Fibroblast of gingiva (primary cell): ENCODE measurements around the gene BMP10.
"Not testable (repeated sequence)": the region's sequence is repeated elsewhere in the genome, so short reads cannot be mapped to it uniquely, and the experiment has no call there.

ENCODE experiments used
- DNase-seq: peaks from one replicate; pipeline ENCODE4 v3.0.0-alpha.2; 2011; ENCODE audit warnings: low read depth

Gene BMP10

DNA sequence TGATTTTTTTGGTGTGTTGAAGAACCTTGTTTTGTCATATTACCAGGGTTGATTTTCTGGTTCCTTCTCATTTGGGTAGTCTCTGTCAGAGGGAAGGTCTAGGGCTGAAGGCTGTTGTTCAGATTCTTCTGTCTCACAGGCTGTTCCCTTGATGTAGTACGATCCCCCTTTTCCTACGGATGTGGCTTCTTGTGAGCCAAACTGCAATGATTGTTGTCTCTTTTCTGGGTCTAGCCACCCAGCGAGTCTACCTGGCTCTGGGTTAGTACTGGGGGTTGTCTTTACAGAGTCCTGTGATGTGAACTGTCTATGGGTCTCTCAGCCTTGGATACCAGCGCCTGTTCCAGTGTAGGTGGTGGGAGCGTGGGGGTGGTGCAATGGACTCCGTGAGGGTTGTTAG lies 24.8 kb upstream of the BMP10 start:
- not testable (repeated sequence) for DNase-seq

DNA sequence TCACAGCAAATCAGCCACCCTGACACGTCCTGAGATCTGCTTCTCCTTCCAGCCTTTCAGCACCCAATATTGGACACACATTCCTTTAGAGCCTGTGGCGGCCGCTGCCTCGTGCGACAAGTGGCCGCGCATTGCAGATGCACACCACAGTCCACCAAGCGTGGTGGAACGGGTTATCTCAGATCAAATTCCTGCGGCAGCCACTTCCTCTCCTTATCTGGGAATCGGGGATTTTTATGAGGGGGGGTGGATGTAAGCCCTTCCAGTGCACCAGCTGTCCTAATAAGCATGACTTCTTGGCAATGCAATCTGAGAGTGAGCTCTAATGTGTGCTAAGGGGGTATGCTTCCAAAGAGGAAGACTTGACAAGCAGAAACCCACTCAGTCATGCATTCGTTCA lies 18.3 kb upstream of the BMP10 start:
- no peak for DNase-seq

DNA sequence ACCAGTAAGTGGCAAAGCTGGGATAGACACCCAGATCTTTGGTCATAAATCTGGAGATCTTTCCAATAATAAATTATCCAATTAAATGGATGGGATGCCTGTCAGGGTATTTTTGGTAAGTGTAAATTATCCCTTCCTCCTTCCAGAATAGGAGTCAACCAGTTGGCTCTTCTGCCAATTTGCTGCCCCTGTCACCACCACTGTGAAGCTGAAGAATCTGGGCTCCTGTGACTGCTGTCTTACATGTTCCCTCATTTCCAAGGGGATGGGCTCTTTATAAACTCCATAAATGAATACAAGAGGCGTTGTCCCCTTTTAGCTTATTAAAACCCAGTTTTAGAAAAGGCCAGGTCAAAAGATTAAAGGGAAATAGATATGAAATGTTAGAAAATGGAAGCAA lies 17.8 kb upstream of the BMP10 start:
- no peak for DNase-seq

DNA sequence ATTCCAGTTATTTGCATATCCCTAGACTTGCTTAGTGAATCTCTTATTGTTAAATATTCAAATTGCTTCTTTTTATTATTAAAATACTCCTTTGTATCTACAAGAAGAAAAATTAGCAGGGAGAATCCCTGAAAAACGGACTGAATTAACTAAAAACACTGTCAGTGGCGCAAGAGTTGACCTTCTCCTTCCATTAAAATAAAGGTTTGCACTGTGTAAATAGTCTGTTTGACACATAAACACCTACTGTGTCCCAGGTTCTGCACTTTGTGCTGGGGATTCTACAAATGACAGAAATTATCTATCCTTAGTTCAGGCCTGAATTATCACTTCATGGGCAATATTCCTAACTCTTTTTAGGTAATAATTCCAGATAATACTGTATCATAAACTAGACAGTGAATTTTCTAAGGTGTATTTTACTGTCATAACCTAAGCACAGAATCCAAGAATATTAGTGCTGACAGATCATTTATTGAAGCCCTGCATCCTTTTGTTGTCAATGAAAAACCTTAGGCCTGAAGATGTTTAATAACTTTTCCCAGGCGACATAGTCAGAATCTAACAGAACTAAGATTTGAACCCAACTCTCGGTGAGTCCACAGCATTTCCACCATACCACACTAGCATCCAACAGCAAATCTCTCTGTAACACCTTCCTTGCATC lies 17.0 kb upstream of the BMP10 start:
- no peak for DNase-seq

DNA sequence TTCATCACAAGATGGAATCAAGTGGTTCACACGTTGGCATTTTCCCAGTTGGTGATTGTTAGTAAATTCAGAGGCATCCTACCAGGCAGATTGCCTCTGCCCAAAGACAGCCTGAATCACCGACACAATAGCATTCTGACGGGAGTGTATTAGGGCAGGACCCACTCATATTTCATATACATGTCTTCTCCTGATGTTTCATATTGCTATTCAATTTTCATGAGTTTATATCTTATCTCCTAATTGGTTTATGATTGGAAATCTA lies 14.5 kb upstream of the BMP10 start:
- no peak for DNase-seq

DNA sequence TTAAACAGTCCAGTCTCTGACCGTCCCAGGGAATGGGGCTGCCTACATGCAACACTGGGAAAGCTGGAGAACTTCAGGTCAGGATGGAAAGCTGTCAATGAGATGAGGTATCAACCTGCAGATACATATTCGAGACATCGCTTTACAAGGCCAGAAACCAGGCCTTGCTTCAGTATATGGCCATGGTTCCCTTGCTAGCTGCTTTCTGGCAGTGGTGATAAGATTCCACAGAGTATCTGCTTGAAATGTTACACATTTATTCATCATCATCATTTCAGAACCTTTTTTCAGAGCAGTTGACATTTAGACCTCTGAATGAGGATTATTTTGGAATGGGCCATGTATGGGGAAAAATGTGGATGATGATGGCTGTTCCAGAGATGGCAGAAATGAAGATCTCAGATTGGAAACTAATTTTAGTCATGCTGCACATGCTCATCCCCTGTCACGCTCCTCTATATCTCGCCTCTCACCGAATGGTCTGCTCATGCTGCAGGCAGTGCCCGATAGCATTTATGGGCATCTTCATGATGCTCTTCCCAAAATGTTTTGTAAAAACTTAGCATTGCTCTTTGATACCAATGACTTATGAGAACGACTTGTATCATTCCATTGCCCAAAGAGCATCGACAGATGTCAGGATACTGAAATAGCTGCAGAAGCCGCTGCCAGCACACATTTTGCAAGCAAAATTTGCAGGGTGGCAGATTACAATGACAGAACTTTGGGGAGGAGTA lies 14.0 kb upstream of the BMP10 start:
- DNase-seq, result no peak

DNA sequence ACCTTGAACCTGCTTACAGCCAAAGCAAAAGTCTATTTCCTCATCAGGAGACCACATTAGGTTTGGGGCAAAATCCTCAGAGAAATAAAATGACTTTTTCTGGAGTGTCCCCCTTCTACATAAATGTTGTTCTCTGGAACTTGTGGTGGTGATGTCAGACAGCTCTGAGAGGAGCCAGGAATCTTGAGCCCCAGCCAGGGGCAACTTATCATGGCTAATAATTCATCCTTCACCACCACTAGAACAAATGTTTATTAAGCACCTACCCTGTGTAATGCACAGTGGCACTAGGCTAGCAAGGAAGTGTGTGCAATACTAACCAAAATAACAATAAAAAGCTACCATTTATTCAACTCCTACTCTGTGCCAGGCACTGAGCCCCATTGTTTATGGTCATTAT lies 9.0 kb upstream of the BMP10 start:
- no peak for DNase-seq

DNA sequence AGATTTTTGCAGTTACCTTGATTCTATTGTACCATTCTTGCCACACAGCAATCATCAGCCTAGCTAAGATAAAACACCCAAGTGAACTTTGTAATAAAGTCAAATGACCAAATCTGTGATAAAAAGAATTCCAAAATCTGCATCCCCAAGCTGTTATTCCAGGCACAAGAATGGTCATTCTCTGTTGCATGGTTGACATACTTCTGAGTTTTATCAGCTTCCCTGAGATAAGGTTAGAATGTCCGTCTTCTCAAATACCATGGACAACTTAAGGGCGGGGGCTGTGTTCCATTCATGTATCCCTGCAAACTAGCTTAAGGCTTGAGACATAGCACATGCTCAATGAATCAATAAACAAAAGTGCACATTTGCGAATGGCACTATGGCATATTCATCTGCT lies 8.1 kb upstream of the BMP10 start:
- no peak for DNase-seq

DNA sequence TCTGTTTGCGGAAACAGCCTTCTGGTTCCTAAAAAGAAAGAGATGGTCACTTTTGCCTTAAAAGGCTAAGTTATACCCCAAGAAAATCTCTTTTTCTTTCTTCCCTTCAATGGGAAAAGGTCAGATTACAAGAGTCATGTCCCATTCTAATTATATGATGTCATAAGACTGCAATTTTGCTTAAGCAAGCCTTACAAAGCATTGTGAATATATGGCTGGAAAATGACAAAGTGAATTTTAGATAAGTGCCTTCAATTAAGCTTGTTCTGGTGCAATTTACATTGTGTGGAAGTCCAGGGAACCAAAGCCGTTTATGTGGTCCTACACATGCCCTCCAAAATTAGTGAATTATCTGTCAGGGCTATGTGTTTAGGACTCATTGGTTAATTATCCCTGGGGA lies 7.6 kb upstream of the BMP10 start:
- peak; percentile 9 for DNase-seq

DNA sequence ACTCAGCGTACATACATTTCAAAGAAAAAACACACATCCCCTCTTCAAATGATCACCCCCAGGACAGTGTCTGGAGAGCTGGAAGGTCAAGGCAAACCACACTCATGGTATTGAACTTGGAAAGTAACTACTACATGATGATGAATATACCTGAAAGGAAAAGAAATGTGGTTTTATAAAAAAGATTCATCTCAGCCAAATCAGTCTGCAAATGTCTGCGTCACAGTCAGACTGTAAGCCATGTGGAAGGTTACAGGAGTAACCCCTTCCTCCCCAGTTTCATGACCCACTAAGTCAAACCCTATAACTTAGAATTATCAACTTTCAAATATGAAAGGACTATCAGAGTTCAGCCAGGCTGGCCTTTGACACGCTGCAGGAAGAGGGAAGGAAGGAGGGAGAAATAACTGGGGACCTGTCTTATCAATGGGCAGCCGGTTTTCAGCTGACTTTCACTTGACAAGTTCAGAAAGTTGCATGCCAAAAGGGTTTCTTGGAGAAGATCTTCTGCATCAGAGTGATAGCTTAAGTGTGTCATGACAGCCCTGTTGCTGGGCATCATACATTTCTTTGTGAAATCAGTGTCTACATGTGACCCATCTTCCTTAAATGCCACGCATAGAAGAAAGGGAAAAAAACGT lies 7.0 kb upstream of the BMP10 start:
- no peak for DNase-seq

DNA sequence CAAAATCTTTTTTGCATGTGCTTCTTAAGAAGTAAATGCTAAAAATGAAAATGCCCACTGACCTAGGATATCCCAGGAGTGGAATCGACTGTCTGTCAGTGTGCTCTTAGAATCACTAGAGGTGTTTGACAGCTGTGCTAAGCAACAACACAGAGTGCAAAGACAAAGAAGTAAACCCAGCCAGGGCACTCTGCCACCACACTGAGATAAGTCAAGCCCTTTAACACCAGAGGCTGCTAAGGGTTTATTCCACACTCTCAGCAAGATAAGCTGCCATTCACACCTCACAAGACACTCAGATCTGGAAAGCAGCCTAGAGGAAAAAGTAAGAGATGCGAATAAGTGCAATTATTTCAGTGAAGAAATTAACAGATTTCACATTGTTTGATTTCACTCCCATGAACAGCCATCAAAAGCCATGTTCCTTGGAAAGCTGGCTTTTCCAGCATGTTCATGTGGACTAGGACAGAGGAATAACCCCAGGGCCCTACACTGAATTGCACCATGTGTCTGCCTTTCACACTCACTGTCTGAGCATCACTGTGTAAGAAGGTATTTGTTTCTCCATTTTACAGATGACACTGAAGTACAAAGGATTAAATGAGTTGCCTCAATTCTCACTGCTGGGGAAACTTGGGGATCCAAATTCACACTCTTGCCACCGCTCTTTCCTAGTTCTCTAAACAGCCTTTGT lies 6.0 kb upstream of the BMP10 start:
- DNase-seq, result no peak

DNA sequence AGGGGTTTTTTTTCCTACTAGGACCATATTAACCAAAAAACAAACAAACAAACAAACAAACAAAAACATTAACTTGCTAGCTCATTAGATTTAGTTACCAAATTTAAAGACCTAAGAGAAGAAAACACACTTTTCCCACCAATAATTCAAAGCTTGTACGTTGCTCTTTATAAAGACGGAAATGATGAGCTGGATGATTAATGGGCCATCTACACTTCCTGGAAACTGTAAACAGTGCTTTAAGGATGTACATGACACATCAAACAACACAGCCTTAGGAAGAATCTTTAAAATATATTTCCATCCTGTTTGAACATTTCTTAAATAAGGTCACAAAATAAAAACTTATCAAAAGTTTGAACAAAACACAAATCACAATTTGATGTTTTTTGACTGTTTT lies 982 bp downstream of the BMP10 start:
- no peak for DNase-seq

DNA sequence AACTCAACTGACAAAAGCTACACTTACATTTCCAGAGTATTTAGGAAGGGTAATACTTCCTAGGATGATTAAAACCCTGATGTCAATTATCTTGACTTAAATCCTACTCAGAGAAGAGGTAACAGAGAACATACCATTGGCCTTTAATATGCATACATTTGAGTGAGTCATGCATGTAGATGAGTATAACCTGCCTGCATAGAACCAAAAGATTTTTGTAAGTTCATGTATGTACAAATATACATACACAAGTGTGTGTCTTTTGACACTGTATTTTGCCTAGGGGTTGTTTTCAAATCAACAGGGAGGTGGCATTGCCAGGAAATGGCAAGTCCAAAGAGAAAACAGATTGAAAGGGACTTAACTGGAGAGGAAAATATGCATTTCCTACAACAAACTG lies 6.1 kb downstream of the BMP10 start:
- no peak for DNase-seq

DNA sequence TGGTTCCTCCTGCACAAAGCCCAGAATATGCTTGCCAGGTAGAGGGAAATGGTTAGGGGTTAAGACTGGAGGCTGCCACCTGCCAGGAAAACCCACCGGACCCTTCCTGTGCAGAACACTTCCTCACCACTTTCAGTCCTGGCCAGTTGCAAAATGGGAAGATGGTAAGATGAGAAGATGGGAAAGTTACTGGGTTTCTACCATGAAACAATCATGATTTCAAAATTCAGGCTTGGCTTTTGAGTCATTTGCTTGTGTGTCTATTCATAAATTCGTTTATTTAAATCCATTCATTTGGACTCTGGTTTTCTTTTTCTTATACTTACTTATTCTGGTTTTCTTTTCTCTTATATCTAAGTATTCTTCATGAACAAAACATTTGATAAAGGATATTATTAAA lies 7.2 kb downstream of the BMP10 start:
- DNase-seq, result no peak

DNA sequence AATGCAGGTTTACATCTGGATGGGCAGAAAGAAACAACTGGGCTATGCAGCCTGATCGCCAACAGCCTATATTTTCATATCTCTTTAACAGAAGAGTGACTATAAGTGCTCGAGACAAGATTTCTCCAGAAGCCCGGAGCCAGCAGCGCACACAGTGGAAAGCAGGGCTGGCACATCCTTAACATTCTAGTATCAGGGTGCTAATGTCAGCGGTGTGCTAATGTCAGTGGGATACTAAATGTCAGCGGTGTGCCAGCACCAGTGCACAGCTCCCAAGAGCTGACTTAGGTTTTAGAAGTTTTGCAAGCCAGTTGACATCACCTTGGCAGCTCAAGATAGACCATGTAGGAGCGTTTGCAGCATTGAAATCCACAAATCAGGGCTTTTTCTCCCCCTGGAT lies 8.3 kb downstream of the BMP10 start:
- no peak for DNase-seq

DNA sequence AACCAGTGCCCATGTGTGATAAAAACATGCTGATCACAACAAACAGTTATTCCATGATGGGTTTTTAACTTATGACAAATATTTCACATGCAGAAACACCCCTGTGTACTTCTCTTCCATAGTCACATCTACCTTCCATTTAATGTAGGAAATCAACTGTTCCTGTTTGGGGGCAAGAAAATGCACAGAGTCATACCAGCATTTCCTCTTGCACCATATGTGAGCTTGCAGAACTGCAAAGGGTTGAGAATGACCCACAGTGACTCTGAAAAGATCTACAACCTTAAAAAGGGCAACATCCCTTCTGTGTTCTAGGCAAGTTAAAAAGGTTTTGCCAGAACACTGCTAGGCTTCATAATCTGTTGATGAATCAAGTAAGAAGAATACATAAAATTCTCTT lies 9.9 kb downstream of the BMP10 start:
- DNase-seq, result no peak

DNA sequence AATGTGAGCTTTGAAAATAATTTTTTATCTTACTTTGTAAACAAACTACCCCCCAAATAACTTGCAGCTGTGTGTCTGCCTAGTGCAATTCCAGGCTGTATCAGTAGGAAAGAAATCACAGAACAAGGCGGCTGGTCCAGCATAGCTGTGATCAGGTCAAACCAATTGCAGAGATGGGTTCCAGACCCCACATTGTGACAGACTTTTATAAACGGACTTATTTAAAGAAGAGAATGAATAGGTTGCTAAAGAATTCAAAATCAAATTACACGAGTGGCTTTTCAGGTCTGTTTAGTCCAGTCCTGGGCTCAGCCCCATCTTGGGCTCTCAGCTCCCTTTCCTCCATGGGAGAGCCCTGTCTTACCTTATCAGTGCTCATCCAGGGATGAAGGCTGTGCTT lies 11.1 kb downstream of the BMP10 start:
- DNase-seq, result no peak

DNA sequence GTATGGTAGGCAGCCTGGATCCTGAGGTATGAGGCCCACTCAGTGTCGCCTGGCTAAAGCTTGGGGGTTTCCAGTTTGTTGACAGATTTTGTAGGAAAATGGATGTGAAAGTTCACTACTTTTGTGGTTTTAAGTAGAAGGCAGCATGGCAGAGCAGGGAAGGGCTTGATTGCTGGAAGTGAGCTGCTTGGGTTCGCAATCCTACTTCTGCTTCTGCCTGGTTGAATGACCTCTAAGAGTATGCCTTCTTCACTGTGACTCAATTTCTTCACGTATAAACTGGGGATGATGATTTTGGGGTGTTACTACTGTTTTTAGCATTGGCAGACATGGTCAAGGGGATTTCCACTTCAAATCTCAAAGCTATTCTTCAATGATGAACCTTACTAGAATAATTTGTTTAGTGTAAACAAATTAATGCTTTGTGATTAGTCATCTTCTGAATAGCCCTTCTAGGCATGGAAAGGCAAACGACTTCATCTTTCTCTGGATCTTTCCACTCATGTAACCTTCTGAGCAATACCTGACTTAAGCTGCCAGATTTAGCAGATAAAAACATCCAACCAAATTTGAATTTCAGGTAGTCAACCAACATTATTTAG lies 13.2 kb downstream of the BMP10 start:
- DNase-seq, result no peak

DNA sequence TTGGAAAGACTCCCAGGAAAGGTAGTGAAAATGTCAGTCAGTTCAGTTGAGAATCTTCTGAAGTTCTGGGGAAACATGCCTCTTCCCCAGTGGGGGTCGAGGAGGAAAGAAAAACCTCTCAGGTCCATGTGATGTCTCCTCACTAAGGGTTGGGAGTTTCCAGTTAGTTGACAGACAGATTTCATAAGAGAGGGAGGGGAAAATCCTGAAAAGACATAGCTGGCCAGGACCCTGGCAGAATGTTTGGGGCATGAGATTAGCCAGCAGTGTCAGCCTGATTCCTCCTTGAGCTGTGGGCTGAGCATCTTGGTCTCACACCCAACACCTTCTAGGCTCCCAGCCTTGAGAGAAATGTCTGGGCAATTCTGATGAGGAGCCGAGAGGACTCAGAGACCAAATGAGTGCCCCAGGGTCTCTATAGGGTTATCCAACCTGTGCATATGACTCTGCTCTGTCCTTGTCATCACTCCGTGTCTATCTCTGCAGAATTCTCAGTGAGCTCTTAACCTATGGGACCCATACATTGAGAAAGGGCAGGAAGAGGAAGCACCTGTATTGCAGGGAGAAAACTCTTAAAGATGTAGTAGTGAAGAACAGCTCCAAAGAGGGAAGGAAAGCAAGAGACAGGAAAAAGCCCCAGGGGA lies 13.9 kb downstream of the BMP10 start:
- DNase-seq, result no peak

DNA sequence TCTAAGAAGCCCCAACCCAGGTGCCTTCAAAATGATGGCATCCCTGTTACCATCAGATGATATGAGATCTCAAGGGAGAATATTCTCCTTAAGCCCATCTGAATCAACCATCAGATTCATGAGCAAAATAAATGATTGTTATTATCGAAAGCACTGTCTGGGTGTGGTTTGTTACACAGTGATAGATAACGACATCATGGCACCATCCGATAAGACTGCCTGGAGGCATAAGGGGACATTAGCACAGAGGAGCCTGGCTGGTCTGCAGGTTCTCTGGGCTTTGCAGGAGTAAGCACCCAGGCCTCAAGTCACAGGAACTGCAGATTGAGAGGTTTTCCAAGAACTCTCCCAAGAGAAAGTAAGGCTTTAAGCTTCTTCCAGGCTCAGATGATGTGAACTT lies 15.6 kb downstream of the BMP10 start:
- DNase-seq, result no peak

DNA sequence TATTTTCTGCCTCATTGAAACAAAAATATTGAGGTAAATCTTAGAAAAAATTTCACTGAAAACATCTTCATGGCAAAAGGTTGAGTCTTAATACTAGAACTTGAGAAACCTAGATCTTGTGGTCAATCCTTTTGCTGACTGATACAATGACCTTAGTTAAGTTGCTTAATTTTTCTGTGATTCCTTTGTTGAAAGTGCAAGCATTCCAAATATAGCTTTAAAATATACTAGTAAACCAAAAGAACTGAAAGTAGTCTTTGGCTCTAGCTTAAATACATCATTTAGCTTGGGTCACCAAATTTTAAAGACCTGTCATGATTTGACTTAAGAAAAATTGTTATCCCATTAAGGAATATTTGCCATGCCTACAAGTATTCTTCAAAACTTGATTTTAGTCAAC lies 16.7 kb downstream of the BMP10 start:
- DNase-seq, result no peak

DNA sequence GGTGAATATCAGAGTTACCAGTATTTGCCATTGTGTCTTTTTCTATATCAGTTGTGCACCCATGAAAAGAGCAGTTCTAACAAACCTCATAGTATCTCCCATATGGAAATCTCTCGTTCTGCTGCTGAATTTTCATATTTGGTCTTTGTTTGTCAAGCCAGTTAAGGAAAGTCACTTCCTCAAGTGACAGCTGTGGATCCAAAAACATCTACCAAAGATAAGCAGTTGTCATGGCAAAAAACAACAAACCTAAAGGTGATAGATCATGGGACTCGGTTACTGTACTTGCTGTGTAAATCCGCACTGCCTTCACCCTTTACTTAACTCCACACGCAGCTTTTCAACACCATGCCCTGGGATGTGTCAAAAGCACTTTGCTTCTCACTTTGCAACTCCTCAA lies 17.3 kb downstream of the BMP10 start:
- no peak for DNase-seq
